Lung (tissue), 12 donors: ENCODE measurements around the gene CAD. TPM values are rescaled to one million over a fixed set of nuclear protein-coding genes. Genes with fewer than 3 reads are reported as not detected.
"Not testable (repeated sequence)": the region's sequence is repeated elsewhere in the genome, so short reads cannot be mapped to it uniquely, and the experiment has no call there.

Source experiments
- ATAC-seq: fragments of 200-7000 bp; cut with Tn5 transposase; one replicate; pipeline ENCODE4 v1.9.1; 2020; ENCODE audit warnings: moderate number of reproducible peaks; ENCODE audit not compliant: insufficient read depth, low FRiP score
- DNase-seq, 3 donors: peaks; one replicate each; pipeline ENCODE4 v3.0.0-alpha.2; 2013 to 2017
- H3K27ac ChIP-seq, 2 donors: one replicate each; pipeline ENCODE4 v1.5.1; 2013; ENCODE audit warnings: mild to moderate bottlenecking in 2 of 2, moderate library complexity in 2 of 2, control low read depth in 1 of 2, inconsistent platforms in 1 of 2, low read depth in 1 of 2, low read length in 1 of 2
- H3K27me3 ChIP-seq, 3 donors: one replicate each; pipeline ENCODE4 v1.5.1; 2013; ENCODE audit warnings: low read length in 2 of 3; ENCODE audit not compliant: control insufficient read depth in 3 of 3, insufficient read depth in 3 of 3
- H3K36me3 ChIP-seq, 4 donors: one replicate each; pipeline ENCODE4 v1.5.1; 2013; ENCODE audit warnings: low read length in 4 of 4, mild to moderate bottlenecking in 1 of 4, moderate library complexity in 1 of 4; ENCODE audit not compliant: control insufficient read depth in 4 of 4, insufficient read depth in 4 of 4
- H3K4me1 ChIP-seq, 5 donors: one replicate each; pipeline ENCODE4 v1.5.1; 2013; ENCODE audit warnings: low read length in 5 of 5, mild to moderate bottlenecking in 2 of 5, moderate library complexity in 1 of 5; ENCODE audit not compliant: control insufficient read depth in 5 of 5, insufficient read depth in 5 of 5
- H3K4me3 ChIP-seq: one replicate; pipeline ENCODE4 v1.5.1; 2013; ENCODE audit warnings: mild to moderate bottlenecking, control low read depth, moderate library complexity
- H3K9ac ChIP-seq, 2 donors: one replicate each; pipeline ENCODE4 v1.5.1; 2013; ENCODE audit warnings: low read length in 2 of 2, control low read depth in 1 of 2; ENCODE audit not compliant: insufficient read depth in 1 of 2
- H3K9me3 ChIP-seq, 4 donors: one replicate each; pipeline ENCODE4 v1.5.1; 2013; ENCODE audit warnings: low read length in 3 of 4, mild to moderate bottlenecking in 1 of 4, moderate library complexity in 1 of 4; ENCODE audit not compliant: control insufficient read depth in 4 of 4, insufficient read depth in 3 of 4
- WGBS, 2 donors: extraction: QIAGEN DNeasy Blood & Tissue Kit; methylation state at CpG; one replicate each; pipeline ENCODE4 v1.1.7; 2013; 5-methylcytosine and 5-hydroxymethylcytosine counted together
- polyA plus RNA-seq, 2 donors: library from polyadenylated mRNA; stranded (reverse); fragments of 200-250 nt; gene quantifications; one replicate each; pipeline ENCODE4 v1.2.1, GENCODE V29; 2013
- total RNA-seq, 2 donors: library from RNA; depleted of rRNA in 1 of 2; stranded (reverse); fragments of >200 nt in 1 of 2; gene quantifications; one replicate each; pipeline ENCODE4 v1.2.1, GENCODE V29; 2014 to 2021
- TF ChIP-seq, protein P1 (sequence below): IDR thresholded peaks from 2 replicates; pipeline ENCODE4 v1.5.1; 2012; ENCODE audit warnings: mild to moderate bottlenecking; ENCODE audit errors: control extremely low read depth, extremely low read depth
- donor health status: control.
- donor health status: control.
- donor health status: Bipolar disorder and iron deficiency.
- donor health status: healthy.
- donor health status: DM: yes; HTN: yes; CAD: no.

CAD gene
- total and polyA plus RNA-seq, 4 donors: 10.9 to 42.0 (median 18.9) TPM

DNA sequence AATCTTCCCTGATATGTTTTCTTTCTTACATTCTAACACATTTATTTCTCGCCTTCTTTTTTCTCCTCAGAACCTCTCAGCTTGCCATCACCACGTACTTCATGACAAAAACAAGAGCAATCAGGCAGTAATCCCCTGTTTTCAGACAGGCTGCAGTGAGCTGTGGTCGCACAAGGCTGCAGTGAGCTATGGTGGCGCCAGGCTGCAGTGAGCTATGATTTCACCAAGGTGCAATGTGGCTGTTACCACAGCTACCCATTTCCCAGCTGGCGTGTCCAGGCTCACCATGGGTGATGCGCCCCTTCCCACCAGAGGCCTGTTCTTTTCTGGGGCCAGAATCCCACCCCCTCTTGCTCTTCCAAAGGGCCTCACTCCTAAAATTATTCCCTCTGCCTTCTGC is 42.5 kb upstream of the CAD start:
- H3K4me1 ChIP-seq: peaks cover 0 to 4% (median 0%) of the 10 kb centered on the region in 5 donors
- H3K27ac ChIP-seq: no peak overlapping the region
- DNase-seq (no peak), ATAC-seq (no peak)
- no peaks in the 10 kb centered on the region for H3K9me3 ChIP-seq
- no peak overlapping the region for H3K9ac ChIP-seq
- H3K36me3 ChIP-seq: no peaks in the 10 kb centered on the region
- TF ChIP-seq, protein P1, sequence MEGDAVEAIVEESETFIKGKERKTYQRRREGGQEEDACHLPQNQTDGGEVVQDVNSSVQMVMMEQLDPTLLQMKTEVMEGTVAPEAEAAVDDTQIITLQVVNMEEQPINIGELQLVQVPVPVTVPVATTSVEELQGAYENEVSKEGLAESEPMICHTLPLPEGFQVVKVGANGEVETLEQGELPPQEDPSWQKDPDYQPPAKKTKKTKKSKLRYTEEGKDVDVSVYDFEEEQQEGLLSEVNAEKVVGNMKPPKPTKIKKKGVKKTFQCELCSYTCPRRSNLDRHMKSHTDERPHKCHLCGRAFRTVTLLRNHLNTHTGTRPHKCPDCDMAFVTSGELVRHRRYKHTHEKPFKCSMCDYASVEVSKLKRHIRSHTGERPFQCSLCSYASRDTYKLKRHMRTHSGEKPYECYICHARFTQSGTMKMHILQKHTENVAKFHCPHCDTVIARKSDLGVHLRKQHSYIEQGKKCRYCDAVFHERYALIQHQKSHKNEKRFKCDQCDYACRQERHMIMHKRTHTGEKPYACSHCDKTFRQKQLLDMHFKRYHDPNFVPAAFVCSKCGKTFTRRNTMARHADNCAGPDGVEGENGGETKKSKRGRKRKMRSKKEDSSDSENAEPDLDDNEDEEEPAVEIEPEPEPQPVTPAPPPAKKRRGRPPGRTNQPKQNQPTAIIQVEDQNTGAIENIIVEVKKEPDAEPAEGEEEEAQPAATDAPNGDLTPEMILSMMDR: no peak
- WGBS, 2 donors: 76 to 78% methylated on average over 6 of the region's 6 CpGs
- H3K27me3 ChIP-seq: peaks cover 0 to 27% (median 13%) of the 10 kb centered on the region in 3 donors
- H3K4me3 ChIP-seq: no peak overlapping the region

DNA sequence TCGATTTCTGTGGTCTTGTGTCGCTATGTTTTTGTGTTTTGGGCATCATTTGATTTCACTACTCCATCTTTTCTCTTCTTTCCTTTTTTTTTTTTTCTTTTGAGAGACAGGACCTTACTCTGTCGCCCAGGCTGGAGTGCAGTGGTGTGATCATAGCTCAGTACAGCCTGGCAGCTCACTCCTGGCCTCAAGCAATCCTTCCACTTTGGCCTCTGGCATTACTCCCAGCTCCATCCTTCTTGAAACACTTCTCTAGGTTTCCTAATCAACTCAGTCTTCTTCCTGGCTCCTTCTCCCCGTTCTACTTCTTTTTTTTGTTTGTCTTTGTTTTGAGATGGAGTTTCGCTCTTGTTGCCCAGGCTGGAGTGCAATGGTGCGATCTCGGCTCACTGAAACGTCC is 41.8 kb upstream of the CAD start:
- TF ChIP-seq, protein P1: no peak
- no peak overlapping the region for H3K4me3 ChIP-seq
- 56 to 67% methylated on average over 8 of the region's 8 CpGs for WGBS, 2 donors
- H3K36me3 ChIP-seq: no peaks in the 10 kb centered on the region
- DNase-seq (peak in 1 of 3 donors; percentile 28), ATAC-seq (no peak)
- H3K4me1 ChIP-seq: no peaks in the 10 kb centered on the region
- no peak overlapping the region for H3K9ac ChIP-seq
- no peaks in the 10 kb centered on the region for H3K9me3 ChIP-seq
- H3K27me3 ChIP-seq: peaks cover 0 to 27% (median 10%) of the 10 kb centered on the region in 3 donors
- H3K27ac ChIP-seq: no peak overlapping the region

DNA sequence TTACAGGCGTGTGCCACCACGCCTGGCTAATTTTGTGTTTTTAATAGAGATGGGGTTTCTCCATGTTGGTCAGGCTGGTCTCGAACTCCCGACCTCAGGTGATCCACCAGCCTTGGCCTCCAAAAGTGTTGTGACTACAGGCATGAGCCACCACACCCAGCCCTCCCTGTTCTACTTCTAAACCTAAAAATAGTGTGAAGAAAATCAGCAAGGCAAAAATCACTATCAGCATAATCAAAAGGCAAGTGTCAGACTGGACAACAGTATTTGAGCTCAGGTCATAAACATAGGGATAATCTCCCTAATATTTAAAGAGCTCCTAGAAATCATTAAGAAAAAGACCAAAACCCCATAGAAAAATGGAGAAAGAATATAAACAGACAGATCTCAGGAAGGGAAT is 41.4 kb upstream of the CAD start:
- H3K27me3 ChIP-seq: peaks cover 0 to 25% (median 6%) of the 10 kb centered on the region in 3 donors
- WGBS, 2 donors: 87 to 91% methylated on average over 4 of the region's 4 CpGs
- H3K9me3 ChIP-seq, ATAC-seq, H3K9ac ChIP-seq, DNase-seq, H3K4me3 ChIP-seq, H3K4me1 ChIP-seq, H3K36me3 ChIP-seq, H3K27ac ChIP-seq: not testable (repeated sequence)

DNA sequence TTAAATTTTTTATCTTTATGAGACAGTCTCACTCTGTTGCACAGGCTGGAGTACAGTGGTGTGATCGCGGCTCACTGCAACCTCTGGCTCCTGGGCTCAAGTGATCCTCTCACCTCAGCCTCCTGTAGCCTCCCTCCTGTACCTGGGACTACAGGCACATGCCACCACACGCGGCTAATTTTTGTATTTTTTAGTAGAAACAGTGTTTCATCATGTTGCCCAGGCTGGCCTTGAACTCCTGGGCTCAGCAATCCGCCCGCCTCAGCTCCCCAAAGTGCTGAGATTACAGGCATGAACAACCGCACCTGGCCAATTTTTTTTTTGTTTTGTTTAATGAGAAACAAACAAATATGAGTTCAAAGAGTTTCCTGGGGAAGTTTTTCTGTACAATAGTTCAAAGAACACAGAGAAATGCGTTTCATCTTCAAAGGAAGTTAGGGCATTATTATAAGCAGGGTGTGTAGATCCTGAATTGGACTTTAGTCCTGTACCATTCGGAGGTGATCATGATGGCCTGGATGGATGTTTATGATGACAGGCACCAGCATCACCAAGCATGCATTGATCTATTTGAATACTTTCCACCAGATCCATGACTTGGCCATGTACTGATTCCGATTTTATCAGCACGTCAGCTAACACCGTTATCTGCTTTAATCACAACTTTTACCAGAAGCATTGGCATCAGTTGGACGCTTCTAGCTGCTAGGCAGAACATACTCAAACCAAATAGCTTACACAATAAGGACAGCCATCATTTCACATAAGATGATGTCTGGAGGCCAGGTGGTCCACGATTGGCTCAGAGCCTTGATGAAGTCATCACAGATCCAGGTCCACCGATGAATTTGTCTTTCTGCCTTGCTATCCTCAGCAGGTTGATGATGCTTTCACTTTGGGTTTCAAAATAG is 39.5 kb upstream of the CAD start:
- Histone ChIP-seq H3K9me3 (no peaks in the 10 kb centered on the region), H3K27ac (no peak overlapping the region), H3K4me3 (no peak overlapping the region), H3K27me3 (peaks cover 0 to 19% (median 4%) of the 10 kb centered on the region in 3 donors), H3K4me1 (no peaks in the 10 kb centered on the region), H3K36me3 (no peaks in the 10 kb centered on the region), H3K9ac (no peak overlapping the region)
- 76 to 83% methylated on average over 15 of the region's 15 CpGs for WGBS, 2 donors
- DNase-seq: no peak
- ATAC-seq: no peak
- TF ChIP-seq, protein P1: no peak
